B cell (primary cell): ENCODE results near the gene NR4A2. TPM values are rescaled to one million over a fixed set of nuclear protein-coding genes. Genes with fewer than 3 reads are reported as not detected.

ENCODE experiments used
- ATAC-seq: fragments of 200-7000 bp; cut with Tn5 transposase; one replicate; pipeline ENCODE4 v1.10.0; 2021; ENCODE audit warnings: low read depth, mild to moderate bottlenecking, moderate number of reproducible peaks, moderate library complexity
- CTCF ChIA-PET: fragments of 350-600 bp; sonication (Branson Sonifier 250); formaldehyde crosslinking; loops from one replicate; lab custom pipeline; 2021; ENCODE audit warnings: antibody characterized with exemption, inconsistent platforms; lab: Charles Lee
- POLR2A ChIA-PET: fragments of 350-600 bp; sonication (Branson Sonifier 250); formaldehyde crosslinking; loops from one replicate; lab custom pipeline; 2021; ENCODE audit warnings: antibody characterized with exemption; lab: Charles Lee
- DNase-seq: peaks from one replicate; pipeline ENCODE4 v3.0.0; 2013
- H2AFZ ChIP-seq: 2 replicates; pipeline ENCODE4 v1.6.1; 2012; ENCODE audit warnings: mild to moderate bottlenecking, low read depth, low read length; ENCODE audit not compliant: insufficient read depth, poor library complexity, severe bottlenecking
- H3K27ac ChIP-seq, 2 donors: 1 replicate in 1 of 2; 2 replicates in 1 of 2; pipeline ENCODE4 v1.5.1; 2012 to 2013; ENCODE audit warnings: low read length in 2 of 2, mild to moderate bottlenecking in 2 of 2, moderate library complexity in 1 of 2
- H3K27me3 ChIP-seq, 4 experiments: fragments of 200-600 bp in 1 of 4; sonication (generic) in 1 of 4; replicated peaks in 1 of 4; 1 replicate in 2 of 4; 2 replicates in 2 of 4; pipeline versions ENCODE4 v1.6.1 to v1.7.0; 2013 to 2016; ENCODE audit warnings: low read length in 3 of 4, mild to moderate bottlenecking in 2 of 4, mixed read lengths in 1 of 4, moderate library complexity in 1 of 4; ENCODE audit not compliant: insufficient read depth in 4 of 4, control insufficient read depth in 3 of 4; ENCODE audit errors: control extremely low read depth in 1 of 4
- H3K36me3 ChIP-seq, 2 experiments: replicated peaks in 1 of 2; 1 replicate in 1 of 2; 2 replicates in 1 of 2; pipeline versions ENCODE4 v1.6.1 to v1.7.1; 2013; ENCODE audit warnings: low read length in 1 of 2; ENCODE audit not compliant: insufficient read depth in 2 of 2, control insufficient read depth in 1 of 2; ENCODE audit errors: control extremely low read depth in 1 of 2, extremely low read depth in 1 of 2
- H3K4me1 ChIP-seq, 2 donors: fragments of 200-600 bp in 1 of 2; sonication (generic) in 1 of 2; 1 replicate in 1 of 2; 2 replicates in 1 of 2; pipeline versions ENCODE4 v1.5.1 to v1.6.1; 2013 to 2017; ENCODE audit warnings: low read length in 2 of 2; ENCODE audit not compliant: control insufficient read depth in 2 of 2, insufficient read depth in 2 of 2
- H3K4me2 ChIP-seq: replicated peaks from 2 replicates; pipeline ENCODE3; 2012; ENCODE audit warnings: mild to moderate bottlenecking, low read depth, low read length; ENCODE audit not compliant: poor library complexity, severe bottlenecking
- H3K4me3 ChIP-seq, 5 experiments: fragments of 200-600 bp in 1 of 5; sonication (generic) in 1 of 5; 1 replicate in 3 of 5; 2 replicates in 2 of 5; pipeline versions ENCODE4 v1.5.1 to v1.7.0; 2011 to 2016; ENCODE audit warnings: low read length in 4 of 5, mild to moderate bottlenecking in 4 of 5, low read depth in 2 of 5, control low read depth in 1 of 5, moderate library complexity in 1 of 5; ENCODE audit not compliant: insufficient read depth in 1 of 5; ENCODE audit errors: control extremely low read depth in 1 of 5, extremely low read depth in 1 of 5
- H3K79me2 ChIP-seq: fragments of 200-600 bp; sonication (generic); one replicate; pipeline ENCODE4 v1.6.0; 2016; ENCODE audit warnings: low read length; ENCODE audit not compliant: control insufficient read depth, insufficient read depth
- H3K9ac ChIP-seq: fragments of 200-600 bp; sonication (generic); 2 replicates; pipeline ENCODE4 v1.6.1; 2017; ENCODE audit warnings: mild to moderate bottlenecking, low read length, moderate library complexity
- H3K9me3 ChIP-seq, 3 donors: one replicate each; pipeline versions ENCODE4 v1.6.1 to v1.7.1; 2013; ENCODE audit warnings: low read length in 2 of 3; ENCODE audit not compliant: control insufficient read depth in 2 of 3, insufficient read depth in 1 of 3; ENCODE audit errors: control extremely low read depth in 1 of 3
- H4K20me1 ChIP-seq: 2 replicates; pipeline ENCODE4 v1.6.0; 2012; ENCODE audit warnings: mild to moderate bottlenecking, low read length; ENCODE audit not compliant: insufficient read depth, control insufficient read depth, poor library complexity, severe bottlenecking
- H3K27ac Mint-ChIP-seq: one replicate; pipeline ENCODE4 v1.8.0; 2021; ENCODE audit warnings: mixed read lengths
- H3K27me3 Mint-ChIP-seq: one replicate; pipeline ENCODE4 v1.8.0; 2021; ENCODE audit warnings: mixed read lengths
- H3K4me1 Mint-ChIP-seq: one replicate; pipeline ENCODE4 v1.8.0; 2021; ENCODE audit warnings: mixed read lengths
- H3K4me3 Mint-ChIP-seq: one replicate; pipeline ENCODE4 v1.8.0; 2021; ENCODE audit warnings: mixed read lengths
- H3K9me3 Mint-ChIP-seq: one replicate; pipeline ENCODE4 v1.8.0; 2022; ENCODE audit warnings: mixed read lengths; ENCODE audit not compliant: insufficient read depth
- EZH2 ChIP-seq: IDR thresholded peaks from 2 replicates; pipeline ENCODE4 v1.6.1; 2012; ENCODE audit warnings: borderline replicate concordance, low read depth, mild to moderate bottlenecking, moderate library complexity, low read length; ENCODE audit not compliant: insufficient read depth, poor library complexity, severe bottlenecking
- WGBS: methylation state at CpG from one replicate; pipeline ENCODE4 v1.1.5; 2013; ENCODE audit warnings: missing lambda C conversion rate; ENCODE audit not compliant: insufficient coverage; 5-methylcytosine and 5-hydroxymethylcytosine counted together
- intact Hi-C: fragments of 100-400 bp; cut with micrococcal nuclease; formaldehyde crosslinking; loops from one replicate; pipeline ENCODE4 v1.10.0; 2022
- polyA plus RNA-seq: library from polyadenylated mRNA; depleted of rRNA; stranded (reverse); fragments of >200 nt; gene quantifications from 2 replicates; pipeline ENCODE4 v1.2.3, GENCODE V29; 2012
- total RNA-seq, 2 donors: library from RNA; stranded (reverse); fragments of 120-200 nt in 1 of 2; gene quantifications; 1 replicate in 1 of 2; 2 replicates in 1 of 2; pipeline versions ENCODE4 v1.2.3 to v1.2.4, GENCODE V29; 2013 to 2022
- TF ChIP-seq, protein P1 (sequence below): fragments of 200-600 bp; IDR thresholded peaks from one replicate; pipeline ENCODE4 v1.8.0; 2022; ENCODE audit warnings: antibody characterized with exemption, mild to moderate bottlenecking

The NR4A2 gene
- total and polyA plus RNA-seq, 2 donors (not counting 1 experiment from before 2014, with no cell fraction given), result 30.6 to 177 TPM

DNA sequence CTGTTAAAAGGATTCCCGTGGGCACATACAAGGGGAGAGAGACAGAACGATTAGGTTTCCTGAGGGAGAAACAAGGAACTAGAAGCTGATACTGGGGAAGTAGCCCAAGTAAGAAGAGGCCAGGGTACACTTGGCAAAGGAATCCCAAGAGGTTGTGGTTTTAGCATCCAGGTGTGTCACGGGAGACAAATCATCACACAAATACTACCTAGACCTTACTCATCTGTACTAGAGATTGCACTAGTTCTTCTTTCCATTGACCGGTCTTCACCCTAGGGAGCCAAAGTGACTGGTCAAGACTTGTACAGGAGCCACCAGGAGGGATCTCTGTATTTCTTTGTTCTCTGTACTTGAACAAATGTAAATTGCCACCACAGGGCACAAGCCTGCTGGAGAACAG is 14.2 kb upstream of the NR4A2 start:
- H3K4me2 ChIP-seq, result no peak overlapping the region
- H3K79me2 ChIP-seq, result no peaks in the 10 kb centered on the region
- Mint-ChIP-seq H3K4me1 (peaks cover 9% of the 10 kb centered on the region), H3K9me3 (no peaks in the 10 kb centered on the region), H3K27me3 (no peaks in the 10 kb centered on the region), H3K27ac (no peak overlapping the region), H3K4me3 (no peak overlapping the region)
- no peaks in the 10 kb centered on the region for H3K36me3 ChIP-seq
- no peaks in the 10 kb centered on the region for H3K27me3 ChIP-seq
- ATAC-seq (no peak), DNase-seq (no peak)
- WGBS, result 100% methylated on average over 1 of the region's 4 CpGs
- H4K20me1 ChIP-seq, result no peaks in the 10 kb centered on the region
- H3K27ac ChIP-seq, result no peak overlapping the region
- ChIA-PET CTCF (interaction anchor here (1.3 to 3.3 kb wide), 3 partner anchors 12 to 242 kb away, joined by 4 to 15 read pairs (median 8); no protein-coding TSS in a partner anchor), POLR2A (no interaction called here)
- H2AFZ ChIP-seq, result no peak overlapping the region
- TF ChIP-seq, protein P1, sequence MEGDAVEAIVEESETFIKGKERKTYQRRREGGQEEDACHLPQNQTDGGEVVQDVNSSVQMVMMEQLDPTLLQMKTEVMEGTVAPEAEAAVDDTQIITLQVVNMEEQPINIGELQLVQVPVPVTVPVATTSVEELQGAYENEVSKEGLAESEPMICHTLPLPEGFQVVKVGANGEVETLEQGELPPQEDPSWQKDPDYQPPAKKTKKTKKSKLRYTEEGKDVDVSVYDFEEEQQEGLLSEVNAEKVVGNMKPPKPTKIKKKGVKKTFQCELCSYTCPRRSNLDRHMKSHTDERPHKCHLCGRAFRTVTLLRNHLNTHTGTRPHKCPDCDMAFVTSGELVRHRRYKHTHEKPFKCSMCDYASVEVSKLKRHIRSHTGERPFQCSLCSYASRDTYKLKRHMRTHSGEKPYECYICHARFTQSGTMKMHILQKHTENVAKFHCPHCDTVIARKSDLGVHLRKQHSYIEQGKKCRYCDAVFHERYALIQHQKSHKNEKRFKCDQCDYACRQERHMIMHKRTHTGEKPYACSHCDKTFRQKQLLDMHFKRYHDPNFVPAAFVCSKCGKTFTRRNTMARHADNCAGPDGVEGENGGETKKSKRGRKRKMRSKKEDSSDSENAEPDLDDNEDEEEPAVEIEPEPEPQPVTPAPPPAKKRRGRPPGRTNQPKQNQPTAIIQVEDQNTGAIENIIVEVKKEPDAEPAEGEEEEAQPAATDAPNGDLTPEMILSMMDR, result no peak
- TF ChIP-seq EZH2, result no peak
- H3K4me1 ChIP-seq, result peaks cover 6% of the 10 kb centered on the region in 2 donors
- H3K9ac ChIP-seq, result no peak overlapping the region
- intact Hi-C loops, result loop anchor here (5.0 kb wide), 1 partner anchor 1531 kb away; the partner anchor contains the start of gene ACVR1
- no peaks in the 10 kb centered on the region for H3K9me3 ChIP-seq
- no peak overlapping the region for H3K4me3 ChIP-seq

DNA sequence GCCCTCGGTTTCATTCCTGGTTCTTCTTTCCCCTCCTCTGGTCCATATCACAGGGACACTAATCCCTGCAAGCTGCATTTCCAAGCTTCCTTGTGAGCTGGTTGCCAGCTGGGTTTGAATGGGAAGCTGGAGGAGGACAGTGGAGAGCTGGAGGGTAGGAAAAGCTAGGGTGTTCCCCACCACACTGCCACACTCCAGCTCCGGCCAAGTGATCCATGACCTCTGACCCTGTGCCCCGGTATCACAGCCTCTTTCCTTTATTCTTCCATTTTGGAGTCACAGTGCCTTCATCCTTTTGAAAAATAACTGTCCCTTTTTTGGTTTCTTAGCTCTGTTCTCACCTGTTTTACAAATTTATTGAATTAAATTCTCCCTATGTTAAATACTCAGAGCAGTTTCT is 13.1 kb upstream of the NR4A2 start:
- no peak for TF ChIP-seq EZH2
- TF ChIP-seq, protein P1, result no peak
- CTCF ChIA-PET, result interaction anchor here (1.3 to 3.3 kb wide), 4 partner anchors 10 to 244 kb away, joined by 4 to 26 read pairs (median 12); partner anchors contain the start of gene NR4A2
- no CpG with 5 or more reads among the region's 3 CpGs for WGBS

More for the DNA sequence above, 13.1 kb upstream of the NR4A2 start:
- Histone ChIP-seq H3K36me3 (no peaks in the 10 kb centered on the region), H3K27me3 (no peaks in the 10 kb centered on the region), H4K20me1 (no peaks in the 10 kb centered on the region), H3K9ac (no peak overlapping the region), H3K27ac (no peak overlapping the region), H3K4me1 (peaks cover 10 to 13% of the 10 kb centered on the region in 2 donors), H3K4me3 (no peak overlapping the region), H3K4me2 (no peak overlapping the region), H3K79me2 (no peaks in the 10 kb centered on the region), H2AFZ (no peak overlapping the region), H3K9me3 (no peaks in the 10 kb centered on the region)
- ATAC-seq (no peak), DNase-seq (no peak)
- POLR2A ChIA-PET, result no interaction called here
- no peak overlapping the region for H3K27ac Mint-ChIP-seq
- H3K27me3 Mint-ChIP-seq, result no peaks in the 10 kb centered on the region
- intact Hi-C loops, result loop anchor here (5.0 kb wide), 1 partner anchor 1532 kb away; the partner anchor contains the start of gene ACVR1
- H3K9me3 Mint-ChIP-seq, result no peaks in the 10 kb centered on the region
- H3K4me1 Mint-ChIP-seq, result peaks cover 18% of the 10 kb centered on the region
- no peak overlapping the region for H3K4me3 Mint-ChIP-seq
